GM19099 (cell line): ENCODE results near the gene KCNAB1.

ENCODE experiments used
- POLR2A ChIP-seq: IDR thresholded peaks from 3 replicates; pipeline ENCODE4 v1.6.1; 2011; ENCODE audit warnings: low read depth; ENCODE audit not compliant: insufficient read length; ENCODE audit errors: extremely low read depth

Gene KCNAB1

DNA sequence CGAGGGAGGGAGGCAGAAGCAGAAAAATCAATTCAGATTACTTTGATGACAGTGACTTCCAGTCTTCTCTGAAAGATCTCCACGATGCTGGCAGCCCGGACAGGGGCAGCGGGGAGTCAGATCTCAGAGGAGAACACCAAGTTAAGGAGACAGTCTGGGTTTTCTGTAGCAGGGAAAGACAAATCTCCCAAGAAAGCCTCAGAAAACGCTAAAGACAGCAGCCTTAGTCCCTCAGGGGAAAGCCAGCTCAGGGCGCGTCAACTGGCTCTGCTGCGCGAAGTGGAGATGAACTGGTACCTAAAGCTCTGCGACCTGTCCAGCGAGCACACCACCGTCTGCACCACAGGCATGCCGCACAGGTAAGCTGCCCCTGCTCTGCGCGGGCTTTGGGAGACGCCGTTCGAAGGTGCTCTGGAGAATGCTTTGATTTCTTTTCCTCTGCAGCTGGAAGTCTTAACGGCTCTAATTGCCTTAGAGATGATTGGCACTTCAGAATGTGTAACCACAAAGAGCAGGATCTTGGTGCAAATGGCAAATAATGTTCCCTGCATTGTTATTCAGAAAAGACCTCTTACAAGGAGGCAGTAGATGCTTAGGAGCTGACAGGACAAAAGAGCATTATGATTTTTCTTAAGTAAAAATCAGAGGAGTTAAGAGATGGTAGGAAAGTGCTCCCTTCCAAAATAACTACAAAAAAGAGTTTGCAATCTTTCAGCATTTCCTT lies at the start of gene KCNAB1:
KCNAB1 (plus strand) TSS at position 51 of the 724 bp plus-strand sequence.
- no peak for TF ChIP-seq POLR2A

DNA sequence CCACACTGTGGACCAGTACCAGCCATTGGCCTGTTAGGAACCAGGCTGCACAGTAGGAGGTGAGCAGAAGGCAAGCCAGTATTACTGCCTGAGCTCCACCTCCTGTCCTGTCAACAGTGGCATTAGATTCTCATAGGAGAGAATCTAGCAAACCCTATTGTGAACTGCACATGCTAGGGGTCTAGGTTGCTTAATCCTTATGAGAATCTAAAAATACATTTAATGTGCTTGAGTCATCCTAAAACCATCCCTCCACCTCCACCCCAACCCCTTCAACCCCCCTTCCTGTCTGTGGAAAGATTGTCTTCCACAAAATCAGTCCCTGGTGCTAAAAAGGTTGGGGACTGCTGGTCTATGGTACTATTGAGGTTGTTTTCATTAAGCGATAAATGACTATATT lies 49.3 kb upstream of the KCNAB1 start:
- no peak for TF ChIP-seq POLR2A

DNA sequence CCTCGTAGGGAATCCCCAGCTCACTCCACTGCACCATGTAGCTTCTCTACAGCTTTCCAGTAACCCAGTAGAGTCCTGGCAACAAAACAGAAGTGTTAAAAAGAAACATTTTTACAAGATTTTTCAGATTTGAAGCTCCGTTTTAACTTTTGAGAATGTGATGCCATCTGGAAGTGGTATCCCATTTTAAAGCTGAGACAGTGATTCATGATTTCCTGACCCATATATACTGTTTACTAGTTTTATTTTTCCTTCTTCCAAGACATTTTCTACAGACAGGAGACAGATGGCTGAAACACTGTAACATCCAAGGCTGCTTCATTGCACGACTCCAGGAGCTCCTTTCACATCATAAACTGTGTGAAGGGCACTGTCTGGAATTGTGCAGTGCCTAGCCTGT lies 30.3 kb upstream of the KCNAB1 start:
- no peak for TF ChIP-seq POLR2A

DNA sequence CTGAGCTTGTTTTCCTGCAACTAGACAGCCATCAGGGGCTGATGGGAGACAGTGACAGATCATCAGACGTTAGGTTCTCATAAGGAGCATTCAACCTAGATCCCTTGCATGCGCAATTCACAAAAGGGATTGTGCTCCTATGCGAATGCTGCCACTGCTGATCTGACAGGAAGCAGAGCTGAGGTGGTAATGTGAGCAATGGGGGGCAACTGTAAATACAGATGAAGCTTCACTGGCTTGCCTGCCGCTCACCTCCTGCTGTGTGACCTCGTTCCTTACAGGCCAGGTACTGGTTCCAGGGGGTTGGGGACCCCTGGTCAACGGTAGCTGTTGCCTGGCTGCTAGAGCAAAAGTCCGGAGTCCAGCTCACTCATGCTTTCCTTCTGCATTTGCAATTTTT lies 26.4 kb upstream of the KCNAB1 start:
- TF ChIP-seq POLR2A = no peak

DNA sequence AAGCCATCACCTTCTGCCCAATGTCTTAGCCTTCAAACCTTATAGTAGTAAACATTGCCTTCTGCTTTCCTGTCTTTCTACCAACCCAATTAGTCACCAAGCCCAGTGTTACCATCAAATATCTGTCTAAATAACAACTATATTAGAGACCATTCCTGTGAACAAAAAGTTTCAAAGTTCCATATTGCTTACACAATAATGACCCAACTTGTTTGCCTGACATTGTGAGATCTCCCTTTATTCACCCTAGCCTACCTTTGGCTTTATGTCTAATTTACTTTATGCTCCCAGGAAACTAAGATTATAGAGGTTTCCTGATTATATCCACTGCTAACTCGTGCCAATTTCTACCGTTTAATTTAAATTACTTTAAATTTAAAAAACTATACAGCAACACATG lies 26.0 kb upstream of the KCNAB1 start:
- TF ChIP-seq POLR2A = no peak

DNA sequence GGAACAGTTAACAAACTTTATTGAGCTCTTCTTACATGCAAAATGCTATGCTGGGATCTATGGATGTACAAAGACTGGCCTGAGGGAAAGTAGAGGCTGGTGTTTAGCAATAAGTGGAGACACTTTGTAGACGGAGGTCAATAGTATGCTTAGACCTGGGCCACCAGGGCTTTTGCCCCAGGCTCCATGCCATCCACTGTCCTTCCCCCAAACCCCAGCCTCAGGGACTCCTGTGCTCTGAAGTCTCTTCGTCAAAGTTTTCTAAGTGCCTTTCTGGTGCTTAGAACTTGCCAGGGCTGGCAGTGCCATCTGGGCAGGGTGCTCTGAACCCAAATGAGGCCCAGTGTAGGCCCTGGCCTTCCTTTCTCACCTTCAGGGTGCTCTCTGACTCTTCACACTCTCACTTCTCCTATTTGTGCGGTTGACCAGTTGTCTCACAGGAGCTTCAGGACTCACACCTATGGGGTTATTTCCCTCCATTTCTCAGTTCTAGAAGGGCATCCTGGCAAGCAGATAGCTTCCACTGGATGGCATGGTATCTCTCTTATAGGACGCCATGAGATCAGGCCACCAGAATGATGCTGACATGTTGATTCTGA lies 21.8 kb upstream of the KCNAB1 start:
- TF ChIP-seq POLR2A = no peak

DNA sequence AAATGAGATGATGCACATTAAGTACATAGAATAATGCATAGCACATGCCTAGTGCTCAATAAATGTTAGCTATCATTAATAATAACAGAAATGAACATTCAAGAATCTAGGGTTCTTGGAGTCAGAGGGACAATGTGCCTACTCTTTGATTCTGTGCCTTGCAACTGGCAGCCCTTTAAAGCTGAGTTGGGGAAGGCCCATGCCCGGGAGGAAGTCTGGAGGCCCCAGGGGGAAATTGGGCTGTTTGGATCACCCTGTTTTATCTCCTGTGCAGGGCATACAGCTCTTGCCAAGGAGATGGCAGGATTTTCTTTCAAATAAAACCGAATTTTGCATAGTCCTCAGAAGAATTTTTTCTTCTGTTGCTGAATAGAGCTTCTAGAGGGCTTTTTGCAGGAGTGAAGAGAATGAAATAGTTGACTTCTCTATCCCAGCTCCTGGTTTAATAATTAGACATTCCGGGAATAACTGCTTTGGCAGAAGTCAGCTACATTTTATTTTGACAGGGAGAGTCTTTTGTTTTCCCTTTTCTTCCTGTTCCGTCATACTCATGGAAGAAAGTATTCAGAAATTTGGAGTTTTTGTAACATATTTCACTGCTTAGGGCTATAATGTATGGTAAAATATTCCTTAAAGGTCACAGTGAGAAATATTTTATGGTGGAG lies 18.0 kb upstream of the KCNAB1 start:
- no peak for TF ChIP-seq POLR2A

DNA sequence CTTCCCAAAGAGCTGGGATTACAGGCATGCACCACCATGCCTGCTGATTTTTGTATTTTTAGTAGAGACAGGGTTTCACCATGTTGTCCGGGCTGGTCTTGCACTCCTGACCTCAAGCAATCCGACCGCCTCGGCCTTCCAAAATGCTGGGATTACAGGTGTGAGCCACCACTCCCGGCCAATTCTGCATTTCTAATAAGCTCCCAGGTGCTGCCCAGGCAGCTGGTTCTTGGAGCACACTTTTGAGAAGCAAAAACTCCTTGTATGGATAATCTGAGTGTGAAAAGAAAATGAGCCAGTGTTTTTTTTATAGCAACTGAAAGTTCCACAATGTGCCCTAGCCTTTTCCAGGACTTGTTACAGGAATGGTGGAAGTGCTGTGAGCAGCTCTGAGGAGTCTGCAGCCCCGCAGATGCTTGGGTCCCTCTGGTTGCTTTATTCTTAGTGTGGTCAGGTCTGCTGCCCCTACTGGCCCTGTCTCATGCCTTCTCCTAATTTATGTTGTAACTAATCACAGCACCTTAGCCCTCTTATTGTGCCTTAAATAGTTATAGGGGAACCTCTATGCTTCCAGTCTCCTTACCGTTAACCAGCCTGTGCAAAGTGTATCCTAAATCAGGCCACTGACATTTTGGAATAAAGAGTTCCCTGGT lies 13.5 kb upstream of the KCNAB1 start:
- TF ChIP-seq POLR2A = no peak

DNA sequence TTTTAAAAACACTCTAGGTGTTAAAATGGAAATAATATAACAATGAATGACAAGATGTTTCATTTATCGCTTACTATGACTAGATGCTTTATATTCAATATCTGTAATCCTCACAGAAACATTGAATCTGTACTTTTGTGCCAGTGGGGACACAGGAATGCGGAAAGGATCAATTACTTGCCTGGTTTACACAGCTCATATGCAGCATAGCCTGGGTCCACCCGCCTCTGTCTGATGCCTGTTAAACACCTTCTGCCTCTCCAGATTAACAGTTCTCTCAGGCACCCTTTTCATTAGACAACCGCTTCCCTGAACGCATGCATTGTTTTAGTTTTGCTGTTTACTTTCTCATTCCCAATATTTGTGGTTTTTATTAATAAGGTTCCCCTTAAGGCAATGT lies 12.9 kb upstream of the KCNAB1 start:
- no peak for TF ChIP-seq POLR2A

DNA sequence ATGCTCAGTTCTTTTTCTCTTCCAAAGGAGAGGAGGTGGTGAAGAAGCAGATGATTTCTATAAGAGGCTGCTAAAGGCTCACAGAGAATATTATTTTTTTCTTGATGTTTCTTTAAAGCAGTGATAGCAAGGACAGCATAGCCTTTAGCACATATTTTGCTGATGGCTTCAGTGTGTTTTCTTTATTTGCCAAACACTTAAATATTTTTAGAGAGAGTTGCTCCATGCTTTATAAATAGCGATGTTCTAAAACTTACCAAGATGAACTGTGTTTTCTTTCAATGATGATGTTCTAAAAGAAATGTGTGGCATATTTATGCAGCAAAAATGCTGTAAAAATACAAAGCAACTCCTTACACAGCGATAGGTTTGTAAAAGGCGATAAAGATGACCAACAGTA lies 11.8 kb upstream of the KCNAB1 start:
- TF ChIP-seq POLR2A = no peak

DNA sequence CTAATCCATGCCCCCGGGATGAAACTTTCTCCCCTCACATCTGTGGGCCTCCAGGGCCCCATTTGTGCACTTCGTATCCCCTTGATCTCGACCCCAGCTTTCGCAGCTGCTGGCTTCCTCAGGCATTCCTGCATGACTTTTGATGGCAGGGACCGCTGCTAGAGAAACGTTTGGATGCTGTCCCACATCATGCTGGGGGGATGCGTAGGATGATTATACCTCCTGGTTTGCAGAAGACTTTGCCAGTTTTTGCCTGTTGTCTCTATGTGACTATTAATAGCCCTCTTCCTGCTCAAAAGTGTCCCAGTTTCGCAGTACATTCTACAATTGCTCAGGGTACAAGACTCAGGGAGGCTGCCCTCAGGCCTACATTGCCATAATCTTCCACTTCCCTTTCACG lies 10.4 kb upstream of the KCNAB1 start:
- no peak for TF ChIP-seq POLR2A

DNA sequence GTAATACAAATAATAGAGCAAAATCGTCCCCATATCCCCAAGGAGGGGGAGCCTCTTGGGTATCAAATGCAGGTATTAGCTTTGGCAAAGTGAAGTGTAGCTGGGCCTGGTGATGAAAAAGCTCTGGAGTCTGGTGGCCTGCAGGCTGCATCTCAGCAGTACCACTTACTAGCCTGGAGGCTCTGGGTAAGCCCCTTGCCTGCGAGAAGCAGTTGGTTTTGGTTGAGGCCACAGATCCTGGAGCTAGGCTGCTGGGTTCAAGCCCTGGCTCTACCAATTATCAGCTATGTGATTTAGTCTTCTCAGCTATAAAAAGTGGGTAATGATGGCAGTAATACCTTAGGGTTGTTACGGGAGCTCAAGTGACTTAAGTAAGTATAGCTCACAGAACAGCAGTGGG lies 6.1 kb downstream of the KCNAB1 start:
- no peak for TF ChIP-seq POLR2A

DNA sequence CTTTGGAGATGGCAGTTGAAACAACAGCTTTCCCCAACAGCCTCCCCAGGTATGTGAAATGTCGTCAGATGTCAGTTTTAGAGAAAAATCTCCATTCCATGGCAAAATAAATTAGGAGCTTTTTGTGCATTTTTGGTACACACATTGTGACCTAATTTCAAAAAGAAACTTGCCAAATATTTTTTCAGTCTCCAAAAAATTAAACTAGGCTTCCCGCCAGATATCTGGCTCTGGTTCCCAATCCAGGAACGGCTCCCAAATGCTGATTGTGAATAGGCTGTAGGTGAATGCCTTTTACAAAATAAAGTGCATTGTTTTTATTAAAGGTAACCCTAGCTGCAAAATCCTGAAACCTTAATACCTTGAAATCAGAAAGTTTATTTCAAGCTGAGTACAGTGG lies 10.9 kb downstream of the KCNAB1 start:
- no peak for TF ChIP-seq POLR2A

DNA sequence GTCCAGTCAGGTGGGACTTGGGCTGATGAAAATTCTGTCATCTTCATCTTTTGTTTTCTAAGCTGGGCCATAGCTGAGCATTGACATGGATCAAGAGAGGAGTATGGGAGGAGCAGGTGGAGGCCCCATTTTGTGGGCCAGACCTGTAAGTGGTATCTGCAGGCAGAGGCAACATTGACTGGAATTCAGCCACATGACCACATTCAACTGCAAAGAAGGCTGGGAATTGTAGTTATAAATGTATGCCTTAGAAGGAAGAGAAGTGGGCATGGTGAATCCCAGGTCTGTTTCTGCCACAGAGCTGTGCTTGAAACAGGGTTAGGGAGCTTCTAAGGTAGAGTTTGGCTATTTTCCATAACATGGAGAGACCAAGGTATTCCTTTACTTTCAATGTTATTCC lies 11.4 kb downstream of the KCNAB1 start:
- no peak for TF ChIP-seq POLR2A

DNA sequence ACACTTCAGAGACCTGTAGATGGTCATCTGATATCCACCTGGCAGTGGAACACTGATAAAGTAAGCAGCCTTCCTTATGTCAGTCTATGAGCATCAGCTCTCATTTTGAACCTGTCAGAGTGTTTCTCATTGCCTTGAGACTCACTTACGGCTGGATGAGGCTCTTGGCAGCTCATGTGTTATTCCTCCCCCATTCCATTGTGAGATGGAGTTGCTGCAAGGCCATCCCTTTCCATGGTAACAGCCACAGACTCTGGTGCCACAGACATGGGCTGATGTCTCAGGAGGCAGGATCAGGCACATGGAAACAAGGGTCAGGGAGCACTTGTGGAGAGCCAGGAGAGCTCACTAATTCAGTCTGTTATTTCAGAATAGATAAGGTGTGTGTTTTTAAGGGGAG lies 11.9 kb downstream of the KCNAB1 start:
- TF ChIP-seq POLR2A = no peak

DNA sequence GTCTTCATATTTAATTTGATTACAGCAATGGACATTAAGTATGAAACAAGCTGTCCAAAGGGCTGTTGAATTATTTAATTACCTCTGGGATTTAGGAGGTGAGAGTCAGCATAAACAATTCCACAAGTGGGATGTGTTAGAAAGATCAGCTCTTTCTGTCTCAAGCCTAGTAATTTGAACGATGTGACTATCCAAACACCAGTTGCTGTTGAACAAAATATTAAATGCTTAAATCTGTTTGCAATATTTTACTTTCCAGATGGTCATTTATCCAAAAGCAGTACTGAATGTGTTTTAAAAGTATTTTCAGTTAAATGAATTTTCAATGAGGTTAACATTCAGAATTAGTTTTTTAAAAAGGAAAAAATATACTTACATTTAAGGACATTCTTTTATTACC lies 12.7 kb downstream of the KCNAB1 start:
- TF ChIP-seq POLR2A = no peak

DNA sequence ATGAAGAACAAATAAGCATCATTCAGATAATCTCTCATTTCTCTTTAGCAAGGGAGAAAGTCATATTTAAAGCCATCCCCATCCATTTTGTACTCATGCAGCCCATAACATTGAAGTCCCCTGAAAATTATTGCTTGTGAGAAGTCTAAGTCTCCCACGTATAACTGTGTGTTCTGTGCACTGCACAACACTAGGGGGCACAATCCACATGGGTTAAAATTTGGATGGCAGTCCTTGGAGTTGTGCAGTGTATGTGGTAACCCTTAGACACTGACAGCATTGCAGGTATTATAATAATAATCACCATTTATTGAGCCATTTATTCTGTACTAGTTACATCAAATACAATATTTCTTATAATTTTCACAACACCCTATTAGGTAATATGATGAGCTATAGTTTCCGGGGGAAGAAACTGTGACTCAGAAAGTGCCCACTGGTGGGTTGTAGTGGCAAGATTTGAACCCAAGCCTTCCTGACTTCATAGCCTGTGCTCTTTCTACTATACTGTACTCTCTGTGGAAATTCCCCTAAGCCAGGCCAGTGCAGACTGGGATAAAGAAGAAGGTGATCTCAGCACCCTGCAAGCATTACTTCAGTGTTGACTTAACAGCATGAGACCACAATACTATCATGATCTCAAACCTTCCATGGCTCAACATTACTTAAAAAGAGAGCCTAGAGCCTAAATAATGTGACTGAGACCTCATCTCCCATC lies 15.7 kb downstream of the KCNAB1 start:
- no peak for TF ChIP-seq POLR2A
